Panc1 (cell line): ENCODE data around the gene TMCO1. TPM values are rescaled to one million over a fixed set of nuclear protein-coding genes. Genes with fewer than 3 reads are reported as not detected.
A peak's percentile ranks its signal among the peaks of the same experiment; 100 is the strongest.
"Not testable (repeated sequence)": the region's sequence is repeated elsewhere in the genome, so short reads cannot be mapped to it uniquely, and the experiment has no call there.

ENCODE experiments used
- ATAC-seq: fragments of 200-7000 bp; cut with Tn5 transposase; 2 replicates; pipeline ENCODE4 v1.9.1; 2020; ENCODE audit warnings: mild to moderate bottlenecking, moderate library complexity
- BruUV-seq: library from RNA; stranded (reverse); fragments of 400-500 nt; replicated peaks from 2 replicates; lab custom pipeline; 2021; lab: Mats Ljungman, UMichigan
- CTCF ChIA-PET: fragments of 300-600 bp; sonication (Branson Sonifier 250); formaldehyde crosslinking; loops from one replicate; lab custom pipeline; 2022; ENCODE audit warnings: antibody characterized with exemption; lab: Charles Lee
- POLR2A ChIA-PET: fragments of 300-600 bp; sonication (Branson Sonifier 250); formaldehyde crosslinking; loops from one replicate; lab custom pipeline; 2022; ENCODE audit warnings: antibody characterized with exemption; lab: Charles Lee
- DNase-seq: peaks from one replicate; pipeline ENCODE4 v3.0.0-alpha.2; 2010; ENCODE audit warnings: low read depth, low spot score
- H3K27ac ChIP-seq: 2 replicates; pipeline ENCODE4 v1.5.1; 2011; ENCODE audit warnings: mild to moderate bottlenecking, low read length, inconsistent platforms
- H3K27me3 ChIP-seq: fragments of 200-500 bp; sonication (Bioruptor generic); 2 replicates; pipeline ENCODE4 v1.6.0; 2014; ENCODE audit warnings: low read length, inconsistent platforms; ENCODE audit not compliant: control insufficient read depth, insufficient read depth
- H3K36me3 ChIP-seq: fragments of 200-500 bp; sonication (Bioruptor generic); 2 replicates; pipeline ENCODE4 v1.5.1; 2014; ENCODE audit warnings: inconsistent platforms, mild to moderate bottlenecking, low read length, moderate library complexity; ENCODE audit not compliant: control insufficient read depth, insufficient read depth
- H3K4me1 ChIP-seq: 2 replicates; pipeline ENCODE4 v1.5.1; 2011; ENCODE audit warnings: inconsistent platforms, mild to moderate bottlenecking, low read length, moderate library complexity; ENCODE audit not compliant: control insufficient read depth, insufficient read depth
- H3K4me3 ChIP-seq, 2 experiments: 2 replicates each; pipeline ENCODE4 v1.5.1; 2011 to 2012; ENCODE audit warnings: low read depth in 2 of 2, low read length in 2 of 2, mild to moderate bottlenecking in 2 of 2, inconsistent platforms in 1 of 2, moderate library complexity in 1 of 2
- H3K9me3 ChIP-seq: fragments of 200-500 bp; sonication (Bioruptor generic); 2 replicates; pipeline ENCODE4 v1.5.1; 2014; ENCODE audit warnings: low read depth, mild to moderate bottlenecking, inconsistent platforms, low read length, moderate library complexity; ENCODE audit not compliant: control insufficient read depth, insufficient read depth
- CTCF ChIP-seq: fragments of 450-650 bp; IDR thresholded peaks from 2 replicates; pipeline ENCODE4 v1.5.1; 2017; ENCODE audit warnings: mild to moderate bottlenecking
- POLR2AphosphoS5 ChIP-seq: IDR thresholded peaks from 2 replicates; pipeline ENCODE4 v1.6.1; 2012; ENCODE audit warnings: mild to moderate bottlenecking, low read depth, low read length, moderate library complexity
- REST ChIP-seq, 2 experiments: IDR thresholded peaks; 2 replicates each; pipeline ENCODE4 v1.6.1; 2011 to 2012; ENCODE audit warnings: low read depth in 2 of 2, control low read depth in 1 of 2, low read length in 1 of 2, mild to moderate bottlenecking in 1 of 2, moderate library complexity in 1 of 2; ENCODE audit not compliant: insufficient read depth in 1 of 2
- SIN3A ChIP-seq: IDR thresholded peaks from 2 replicates; pipeline ENCODE4 v1.6.1; 2012; ENCODE audit warnings: low read depth, mild to moderate bottlenecking, low read length, moderate library complexity, borderline replicate concordance; ENCODE audit not compliant: insufficient read depth
- TCF7L2 ChIP-seq: IDR thresholded peaks from 2 replicates; pipeline ENCODE4 v1.6.1; 2011; ENCODE audit warnings: mild to moderate bottlenecking, low read depth, low read length, inconsistent platforms
- in situ Hi-C: cut with HindIII; loops from 2 replicates; pipeline ENCODE4 v1.10.0; 2016; ENCODE audit warnings: low sequenced_read_pairs, low pct_unique_long_range_greater_than_20kb
- intact Hi-C: fragments of 100-400 bp; cut with micrococcal nuclease; formaldehyde crosslinking; loops from one replicate; pipeline ENCODE4 v1.10.0; 2022; ENCODE audit not compliant: unreplicated experiment
- total RNA-seq: library from RNA; stranded (reverse); gene quantifications from one replicate; pipeline ENCODE4 v1.2.1, GENCODE V29; 2021; ENCODE audit not compliant: unreplicated experiment

TMCO1 gene
- total RNA-seq, 1 experiment from 2014 or later, result 103 TPM

- in situ Hi-C loops (no loop called here), intact Hi-C loops (no loop called here)
- Histone ChIP-seq H3K4me1 (no peaks in the 10 kb centered on the region), H3K27ac (no peak overlapping the region), H3K36me3 (peaks cover 2% of the 10 kb centered on the region; the same call in 1 of the 2 replicates), H3K9me3 (no peaks in the 10 kb centered on the region), H3K27me3 (no peaks in the 10 kb centered on the region), H3K4me3 (no peak overlapping the region)
- CTCF ChIA-PET, result interaction anchor here (0.7 kb wide), 1 partner anchor 272 kb away, joined by 5 read pairs; no protein-coding TSS in a partner anchor
- no peak for TF ChIP-seq POLR2AphosphoS5
- no peak for TF ChIP-seq SIN3A
- no peak for TF ChIP-seq TCF7L2
- TF ChIP-seq CTCF, result peak; percentile 48
- TF ChIP-seq REST (IDR thresholded peaks at IDR 0.05; ENCODE audit: insufficient read depth in 1 of 2, low read depth in 2 of 2, low read length in 1 of 2), result no peak
- POLR2A ChIA-PET, result no interaction called here
- DNase-seq (no peak), ATAC-seq (no peak)
- no TSS peak for BruUV-seq
These were observed 82.3 kb downstream of the TMCO1 start for GRCh38 chr1:165686121-165686970.

GRCh38 chr1:165683848-165684485, 84.7 kb downstream of the TMCO1 start:
- Histone ChIP-seq H3K27me3 (no peaks in the 10 kb centered on the region), H3K9me3 (no peaks in the 10 kb centered on the region), H3K27ac (no peak overlapping the region), H3K36me3 (peaks cover 2% of the 10 kb centered on the region; the same call in 1 of the 2 replicates), H3K4me1 (no peaks in the 10 kb centered on the region), H3K4me3 (no peak overlapping the region)
- intact Hi-C loops, result no loop called here
- BruUV-seq, result no TSS peak
- POLR2A ChIA-PET, result no interaction called here
- in situ Hi-C loops, result no loop called here
- no peak for TF ChIP-seq SIN3A
- TF ChIP-seq CTCF, result no peak
- TF ChIP-seq TCF7L2, result no peak
- no peak for TF ChIP-seq POLR2AphosphoS5
- TF ChIP-seq REST (IDR thresholded peaks at IDR 0.05; ENCODE audit: insufficient read depth in 1 of 2, low read depth in 2 of 2, low read length in 1 of 2), result no peak
- ATAC-seq (no peak), DNase-seq (no peak)
- CTCF ChIA-PET, result no interaction called here

GRCh38 chr1:165680773-165681172, 87.9 kb downstream of the TMCO1 start:
- H3K27ac ChIP-seq, DNase-seq, H3K36me3 ChIP-seq, POLR2A ChIA-PET, H3K4me3 ChIP-seq, ATAC-seq, intact Hi-C loops, CTCF ChIA-PET, H3K27me3 ChIP-seq, H3K9me3 ChIP-seq, BruUV-seq, in situ Hi-C loops, H3K4me1 ChIP-seq: not testable (repeated sequence)
